GM21515 (cell line): ENCODE results near the gene AADAC.
"Not testable (repeated sequence)": the region's sequence is repeated elsewhere in the genome, so short reads cannot be mapped to it uniquely, and the experiment has no call there.

Experiments used
- ATAC-seq: cut with Tn5 transposase; IDR thresholded peaks from one replicate; pipeline ENCODE4 v1.9.1; 2021; ENCODE audit not compliant: unreplicated experiment

AADAC gene

GRCh38 chr3:151796105-151796680 is 17.7 kb upstream of the AADAC start:
- ATAC-seq: no peak

GRCh38 chr3:151798466-151798865 is 15.4 kb upstream of the AADAC start:
- no peak for ATAC-seq

- no peak for ATAC-seq
These were observed 13.5 kb upstream of the AADAC start for GRCh38 chr3:151800431-151800830.

DNA sequence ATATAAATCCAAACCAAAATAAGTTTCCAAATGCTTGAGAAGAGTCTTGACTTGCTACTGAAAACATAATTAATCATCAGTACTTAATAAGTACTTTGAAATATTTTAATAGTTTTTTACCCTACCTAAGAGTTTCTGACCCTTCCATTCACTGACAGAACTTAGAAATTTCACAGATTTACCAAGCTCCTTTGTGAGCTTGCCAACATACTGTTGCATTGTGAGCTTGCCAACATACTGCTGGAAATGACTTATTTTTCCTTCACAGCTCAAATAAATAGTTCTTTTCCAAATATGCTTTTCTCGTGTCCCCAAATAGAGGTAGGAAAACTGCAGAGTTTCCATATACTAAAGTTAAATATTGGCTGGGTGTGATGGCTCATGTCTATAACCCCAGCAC is 9.6 kb upstream of the AADAC start:
- ATAC-seq: no peak

GRCh38 chr3:151806838-151807237 is 7.1 kb upstream of the AADAC start:
- no peak for ATAC-seq

DNA sequence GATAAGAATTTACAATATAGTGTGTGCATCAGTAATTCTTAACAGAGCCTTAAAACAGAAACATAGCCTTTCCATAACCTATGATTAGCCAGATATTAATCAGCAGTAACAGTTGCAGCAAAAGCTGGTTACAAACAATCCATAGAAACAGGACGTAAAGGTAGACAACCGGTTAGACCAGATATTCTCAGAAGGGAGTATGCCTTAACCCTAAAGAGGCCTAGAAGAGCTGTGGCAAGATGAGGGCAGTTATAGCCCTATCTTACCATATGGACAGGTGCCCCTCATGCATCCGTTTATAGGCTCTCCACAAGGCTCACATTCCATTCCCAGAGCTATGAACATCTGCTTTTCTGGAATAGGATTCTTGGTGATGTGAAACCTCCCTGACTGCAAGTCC is 5.0 kb upstream of the AADAC start:
- not testable (repeated sequence) for ATAC-seq

GRCh38 chr3:151811474-151811873 is 2.4 kb upstream of the AADAC start:
- no peak for ATAC-seq

GRCh38 chr3:151814588-151814987 is 672 bp downstream of the AADAC start:
- ATAC-seq: no peak

DNA sequence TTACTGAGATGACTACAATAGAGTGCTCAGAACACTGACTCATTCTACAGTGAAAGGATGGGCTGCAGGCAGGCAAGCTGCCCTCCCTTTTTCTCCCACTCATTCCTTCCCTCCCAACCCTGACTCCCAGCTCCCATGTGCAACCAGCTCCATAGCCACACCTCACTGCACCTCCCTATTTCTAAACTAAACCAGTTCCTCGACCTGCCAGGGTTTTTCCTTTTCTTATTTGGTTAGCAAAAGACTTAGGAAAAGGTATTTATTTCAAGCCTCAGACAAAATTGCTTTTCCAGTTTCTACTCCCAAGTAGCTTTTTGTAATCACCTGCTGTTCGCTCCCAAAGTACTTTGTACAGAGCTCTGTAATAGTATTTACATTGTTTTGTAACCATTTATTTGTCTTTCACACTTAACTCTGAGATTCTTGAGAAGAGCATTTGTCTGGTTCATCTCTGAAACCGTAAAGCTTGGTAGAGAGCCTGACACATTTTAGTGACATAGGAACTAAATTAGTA is 2.2 kb downstream of the AADAC start:
- no peak for ATAC-seq

DNA sequence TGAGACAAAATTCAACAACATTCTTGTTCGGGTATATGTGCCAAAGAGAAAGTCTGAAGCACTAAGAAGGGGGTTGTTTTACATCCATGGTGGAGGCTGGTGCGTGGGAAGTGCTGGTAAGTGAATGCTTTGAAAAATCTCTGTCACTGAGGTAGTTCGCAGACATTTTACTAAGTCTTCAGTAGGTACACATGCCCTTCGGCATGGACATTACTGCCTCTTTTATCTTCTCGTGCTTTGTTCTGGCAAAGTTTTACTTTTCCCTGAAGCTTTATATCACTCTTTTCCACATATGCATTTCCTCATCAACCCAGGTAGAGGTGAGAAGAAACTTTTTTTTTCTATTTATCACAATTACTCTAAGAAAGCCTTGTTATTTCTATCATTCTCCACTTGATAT is 3.6 kb downstream of the AADAC start:
- no peak for ATAC-seq

DNA sequence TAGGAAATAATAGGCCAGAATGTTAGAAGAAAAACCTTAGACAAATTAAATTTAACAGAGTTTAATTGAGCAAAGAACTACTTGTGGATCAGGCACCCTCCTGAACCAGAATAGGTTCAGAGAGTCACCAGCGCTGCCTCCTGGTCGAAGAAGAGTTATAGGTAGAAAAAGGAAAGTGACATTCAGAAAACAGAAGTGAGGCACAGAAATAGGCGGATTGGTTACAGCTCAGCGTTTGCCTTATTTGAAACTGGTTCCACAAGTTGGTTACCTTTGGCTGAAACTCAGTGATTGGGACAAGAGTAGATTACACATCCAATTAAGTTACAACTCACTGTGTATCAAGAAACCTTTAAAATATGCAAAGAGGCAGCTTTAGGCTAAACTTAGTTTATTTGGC is 4.4 kb downstream of the AADAC start:
- ATAC-seq: no peak

DNA sequence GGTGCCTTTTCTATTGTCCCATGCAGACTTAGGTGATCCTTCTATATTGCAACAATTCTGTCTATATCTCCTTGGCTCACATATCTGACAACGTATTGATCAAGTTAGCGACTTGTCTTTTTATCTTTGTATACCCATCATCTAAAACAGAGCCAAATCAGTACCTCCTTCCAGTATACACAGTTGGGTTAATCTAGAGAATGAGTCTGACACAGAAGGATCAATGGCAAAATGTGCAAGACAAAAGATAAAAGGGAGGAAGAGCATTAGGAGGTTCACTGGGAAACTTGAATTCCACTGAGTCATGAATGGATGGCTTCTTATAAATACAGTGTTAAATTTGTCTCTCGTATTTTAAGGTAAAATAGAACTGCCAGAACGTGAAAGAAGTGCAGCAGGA is 6.0 kb downstream of the AADAC start:
- ATAC-seq: no peak

DNA sequence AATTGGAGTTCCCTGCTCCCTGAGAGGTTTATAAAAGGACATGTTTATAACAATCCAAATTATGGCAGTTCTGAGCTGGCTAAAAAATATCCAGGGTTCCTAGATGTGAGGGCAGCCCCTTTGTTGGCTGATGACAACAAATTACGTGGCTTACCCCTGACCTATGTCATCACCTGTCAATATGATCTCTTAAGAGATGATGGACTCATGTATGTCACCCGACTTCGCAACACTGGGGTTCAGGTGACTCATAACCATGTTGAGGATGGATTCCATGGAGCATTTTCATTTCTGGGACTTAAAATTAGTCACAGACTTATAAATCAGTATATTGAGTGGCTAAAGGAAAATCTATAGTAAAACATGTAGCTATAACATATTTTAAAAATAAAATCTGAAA is 13.9 kb downstream of the AADAC start:
- ATAC-seq: no peak

DNA sequence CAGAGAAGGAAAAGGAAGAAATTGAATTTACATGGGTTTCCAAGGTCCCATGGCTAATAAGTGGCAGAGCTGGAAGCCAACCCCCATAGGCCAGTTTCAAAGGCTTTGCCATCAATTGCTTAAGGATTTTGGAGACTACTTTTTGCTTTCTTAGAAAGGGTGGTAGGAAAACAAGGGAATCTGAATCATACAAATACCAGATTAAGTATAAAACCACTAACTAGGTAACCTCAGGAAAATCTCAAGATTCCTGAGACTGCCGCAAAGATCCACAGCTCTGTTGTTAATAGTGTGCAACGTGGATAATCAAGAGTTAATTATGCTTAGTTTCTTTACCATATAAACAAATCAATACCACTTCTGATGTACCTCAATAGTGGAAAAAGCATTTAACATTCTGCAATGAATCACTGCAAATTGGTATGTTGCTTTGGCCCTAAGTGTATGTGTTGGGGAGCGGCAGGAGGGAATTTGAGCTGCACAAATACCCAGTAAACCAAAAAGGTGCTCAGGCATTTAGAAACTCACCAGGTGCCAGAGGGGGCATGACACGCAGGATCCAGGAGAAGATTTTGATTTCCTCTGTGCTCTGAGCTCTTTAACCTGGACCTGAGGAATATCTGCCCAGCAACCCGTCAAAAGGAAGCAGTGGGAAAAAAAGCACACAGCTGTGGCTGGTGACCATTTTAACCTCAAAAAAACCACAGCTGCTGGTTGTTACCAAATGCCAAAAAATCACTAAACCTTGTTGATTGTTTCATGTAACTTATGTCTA is 22.0 kb downstream of the AADAC start:
- ATAC-seq: no peak

GRCh38 chr3:151837057-151837456 is 23.1 kb downstream of the AADAC start:
- ATAC-seq: no peak

- peak; percentile 85 for ATAC-seq
These were observed 24.8 kb downstream of the AADAC start for GRCh38 chr3:151838574-151839312.

DNA sequence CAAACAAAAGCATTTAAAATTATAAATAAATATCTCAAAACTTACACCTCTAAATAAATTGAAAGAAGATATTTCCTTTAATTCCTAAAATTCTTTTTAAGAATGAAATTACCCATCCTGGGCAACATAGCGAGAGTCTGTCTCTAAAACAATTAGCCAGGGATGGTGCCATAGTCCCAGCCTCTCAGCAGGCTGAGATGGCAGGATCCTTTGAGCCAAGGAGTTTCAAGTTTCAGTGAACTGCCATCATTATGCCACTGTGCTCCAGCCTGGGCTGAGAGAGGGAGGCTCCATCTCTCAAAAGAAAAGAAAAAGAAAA is 25.4 kb downstream of the AADAC start:
- no peak for ATAC-seq

- ATAC-seq: no peak
These were observed 27.9 kb downstream of the AADAC start for GRCh38 chr3:151841801-151842200.

DNA sequence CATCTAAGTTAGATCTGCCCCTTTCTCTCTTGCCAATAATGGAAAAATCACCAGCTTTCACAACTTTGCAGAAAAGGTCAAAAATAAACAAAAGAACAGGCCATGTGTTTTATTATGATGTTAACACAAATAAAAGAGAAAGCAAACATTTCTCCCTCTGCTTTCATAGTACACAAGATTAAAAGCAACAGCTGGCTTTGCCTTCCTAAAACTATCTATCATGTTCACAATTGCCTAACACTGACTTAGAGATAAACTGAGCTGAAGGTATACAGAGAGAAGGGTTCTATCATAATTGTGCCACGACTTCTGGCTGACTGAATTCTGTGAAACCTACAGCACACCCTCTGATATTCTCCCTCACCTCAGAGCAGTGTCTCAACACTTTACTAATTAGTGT is 29.4 kb downstream of the AADAC start:
- no peak for ATAC-seq

DNA sequence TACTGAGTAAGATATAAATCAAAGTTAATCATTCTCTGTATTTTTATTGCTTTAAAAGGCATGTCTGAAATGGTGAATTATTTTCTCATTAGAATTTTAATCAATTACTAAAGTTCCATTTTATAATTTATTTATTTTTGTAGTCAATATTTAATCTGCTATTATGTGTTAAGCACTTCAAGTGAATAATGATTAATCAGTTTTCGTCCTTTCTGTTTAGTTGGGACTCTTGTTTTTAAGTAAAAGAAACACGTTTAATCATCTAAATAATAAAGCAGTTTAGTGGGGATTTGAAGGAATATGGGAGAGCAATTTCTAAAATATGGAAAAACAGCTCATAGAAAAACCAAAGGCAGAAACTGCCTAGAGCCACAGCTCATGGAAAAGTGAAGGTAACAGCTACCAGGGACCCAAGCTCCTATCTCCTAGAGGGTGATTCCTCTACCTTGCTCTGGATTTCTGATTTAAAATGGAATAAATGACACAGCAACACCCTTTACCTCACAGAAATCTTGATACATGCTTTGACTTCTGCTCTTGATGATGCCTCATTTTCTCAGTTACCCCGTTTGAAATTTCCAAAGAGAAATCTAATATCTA is 31.5 kb downstream of the AADAC start:
- ATAC-seq: no peak

DNA sequence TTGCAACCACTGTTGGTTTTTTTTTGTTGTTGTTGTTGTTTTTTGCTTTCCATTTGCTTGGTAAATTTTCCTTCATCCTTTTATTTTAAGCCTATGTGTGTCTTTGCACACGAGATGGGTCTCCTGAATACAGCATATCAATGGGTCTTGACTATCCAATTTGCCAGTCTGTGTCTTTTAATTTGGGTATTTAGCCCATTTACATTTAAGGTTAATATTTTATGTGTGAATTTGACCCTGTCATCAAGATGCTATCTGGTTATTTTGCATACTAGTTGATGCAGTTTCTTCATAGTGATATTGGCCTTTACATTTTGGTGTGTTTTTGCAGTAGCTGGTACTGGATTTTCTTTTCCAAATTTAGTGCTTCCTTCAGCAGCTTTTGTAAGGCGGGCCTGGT is 36.1 kb downstream of the AADAC start:
- not testable (repeated sequence) for ATAC-seq
